ENCODE measurements around the gene POLR3GL. TPM values are rescaled to one million over a fixed set of nuclear protein-coding genes. Genes with fewer than 3 reads are reported as not detected.
"Not testable (repeated sequence)": the region's sequence is repeated elsewhere in the genome, so short reads cannot be mapped to it uniquely, and the experiment has no call there.

The POLR3GL gene
- total RNA-seq, 1 donor from 2014 or later, result 45.6 TPM

DNA sequence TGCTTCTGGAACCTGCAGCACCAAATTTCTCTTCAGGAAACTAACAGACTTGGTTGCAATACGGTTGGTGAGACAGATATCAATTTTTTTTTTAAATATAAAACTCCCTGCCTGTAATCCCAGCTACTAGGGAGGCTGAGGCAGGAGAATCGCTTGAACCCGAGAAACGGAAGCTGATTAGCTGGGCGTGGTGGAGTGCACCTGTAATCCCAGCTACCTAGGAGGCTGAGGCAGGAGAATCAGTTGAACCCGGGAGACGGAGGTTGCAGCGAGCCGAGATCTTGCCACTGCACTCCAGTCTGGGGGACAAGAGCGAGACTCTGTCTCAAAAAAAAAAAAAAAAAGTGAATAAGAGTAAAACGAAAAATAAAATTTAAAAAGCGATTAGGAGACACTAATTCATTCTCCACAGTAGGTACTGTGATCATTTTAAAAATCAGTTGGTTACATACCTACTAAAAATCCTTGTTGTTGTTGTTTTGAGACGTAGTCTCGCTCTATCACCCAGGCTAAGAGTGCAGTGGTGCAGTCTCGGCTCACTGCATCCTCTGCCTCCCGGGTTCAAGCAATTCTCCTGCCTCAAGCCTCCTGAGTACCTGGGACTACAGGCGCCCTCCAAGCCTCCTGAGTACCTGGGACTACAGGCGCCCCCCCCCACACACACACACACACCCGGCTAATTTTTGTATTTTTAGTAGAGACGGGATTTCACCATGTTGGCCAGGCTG, 36.4 kb upstream of the POLR3GL start:
- H3K27me3 ChIP-seq (ENCODE audit: low read depth), result no peaks in the 10 kb centered on the region
- peak overlapping the region; percentile 76 for H3K4me3 ChIP-seq
- H3K36me3 ChIP-seq, result peaks cover 34% of the 10 kb centered on the region
- no peak for DNase-seq
- TF ChIP-seq, protein P1, sequence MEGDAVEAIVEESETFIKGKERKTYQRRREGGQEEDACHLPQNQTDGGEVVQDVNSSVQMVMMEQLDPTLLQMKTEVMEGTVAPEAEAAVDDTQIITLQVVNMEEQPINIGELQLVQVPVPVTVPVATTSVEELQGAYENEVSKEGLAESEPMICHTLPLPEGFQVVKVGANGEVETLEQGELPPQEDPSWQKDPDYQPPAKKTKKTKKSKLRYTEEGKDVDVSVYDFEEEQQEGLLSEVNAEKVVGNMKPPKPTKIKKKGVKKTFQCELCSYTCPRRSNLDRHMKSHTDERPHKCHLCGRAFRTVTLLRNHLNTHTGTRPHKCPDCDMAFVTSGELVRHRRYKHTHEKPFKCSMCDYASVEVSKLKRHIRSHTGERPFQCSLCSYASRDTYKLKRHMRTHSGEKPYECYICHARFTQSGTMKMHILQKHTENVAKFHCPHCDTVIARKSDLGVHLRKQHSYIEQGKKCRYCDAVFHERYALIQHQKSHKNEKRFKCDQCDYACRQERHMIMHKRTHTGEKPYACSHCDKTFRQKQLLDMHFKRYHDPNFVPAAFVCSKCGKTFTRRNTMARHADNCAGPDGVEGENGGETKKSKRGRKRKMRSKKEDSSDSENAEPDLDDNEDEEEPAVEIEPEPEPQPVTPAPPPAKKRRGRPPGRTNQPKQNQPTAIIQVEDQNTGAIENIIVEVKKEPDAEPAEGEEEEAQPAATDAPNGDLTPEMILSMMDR (IDR thresholded peaks at IDR 0.05; ENCODE audit: borderline replicate concordance), result no peak
- H3K9me3 ChIP-seq (replicated peaks), result no peaks in the 10 kb centered on the region
- H3K4me1 ChIP-seq, result peaks cover 23% of the 10 kb centered on the region
- intact Hi-C loops (cut with micrococcal nuclease), result no loop called here
- peak overlapping the region; percentile 96 for H3K27ac ChIP-seq (replicated peaks)

DNA sequence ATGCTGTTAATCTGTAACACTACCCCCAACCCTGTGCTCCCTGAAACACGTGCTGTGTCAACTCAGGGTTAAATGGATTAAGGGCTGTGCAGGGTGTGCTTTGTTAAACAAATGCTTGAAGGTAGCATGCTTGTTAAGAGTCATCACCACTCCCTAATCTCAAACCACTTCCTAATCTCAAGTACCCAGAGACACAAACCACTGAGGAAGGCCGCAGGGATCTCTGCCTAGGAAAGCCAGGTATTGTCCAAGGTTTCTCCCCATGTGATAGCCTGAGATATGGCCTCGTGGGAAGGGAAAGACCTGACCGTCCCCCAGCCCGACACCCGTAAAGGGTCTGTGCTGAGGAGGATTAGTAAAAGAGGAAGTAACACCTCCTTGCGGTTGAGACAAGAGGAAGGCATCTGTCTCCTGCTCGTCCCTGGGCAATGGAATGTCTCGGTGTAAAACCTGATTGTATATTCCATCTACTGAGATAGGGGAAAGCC, 31.9 kb upstream of the POLR3GL start:
- H3K4me3 ChIP-seq; H3K27ac ChIP-seq (replicated peaks); DNase-seq; H3K9me3 ChIP-seq (replicated peaks); H3K27me3 ChIP-seq (ENCODE audit: low read depth); H3K4me1 ChIP-seq; intact Hi-C loops (cut with micrococcal nuclease): not testable (repeated sequence)
- peaks cover 65% of the 10 kb centered on the region for H3K36me3 ChIP-seq

DNA sequence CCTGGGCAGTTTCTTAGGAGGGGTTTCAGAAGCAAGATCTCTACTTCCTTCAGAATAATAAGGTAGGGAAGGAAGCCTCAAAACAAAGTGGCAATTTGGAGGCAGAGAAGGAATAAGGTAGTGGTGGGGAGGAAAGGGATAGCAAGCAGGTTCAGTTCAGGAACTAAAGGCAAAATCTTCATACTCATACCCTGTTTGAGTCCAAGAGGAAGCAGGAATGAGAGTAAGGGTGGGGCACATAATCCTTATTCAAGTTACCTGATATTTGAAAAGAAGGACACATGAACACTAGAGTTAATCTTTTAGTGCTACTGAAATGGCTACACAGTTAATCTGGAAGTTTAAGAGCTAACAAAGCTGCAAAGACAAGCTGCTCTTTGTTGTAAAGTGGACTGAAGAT, 28.8 kb upstream of the POLR3GL start:
- H3K27me3 ChIP-seq (ENCODE audit: low read depth), result no peaks in the 10 kb centered on the region
- H3K27ac ChIP-seq (replicated peaks), result no peak overlapping the region
- peaks cover 83% of the 10 kb centered on the region for H3K36me3 ChIP-seq
- no peak for DNase-seq
- H3K9me3 ChIP-seq (replicated peaks), result no peaks in the 10 kb centered on the region
- TF ChIP-seq, protein P1 (IDR thresholded peaks at IDR 0.05; ENCODE audit: borderline replicate concordance), result no peak
- intact Hi-C loops (cut with micrococcal nuclease), result no loop called here
- no peaks in the 10 kb centered on the region for H3K4me1 ChIP-seq
- no peak overlapping the region for H3K4me3 ChIP-seq

DNA sequence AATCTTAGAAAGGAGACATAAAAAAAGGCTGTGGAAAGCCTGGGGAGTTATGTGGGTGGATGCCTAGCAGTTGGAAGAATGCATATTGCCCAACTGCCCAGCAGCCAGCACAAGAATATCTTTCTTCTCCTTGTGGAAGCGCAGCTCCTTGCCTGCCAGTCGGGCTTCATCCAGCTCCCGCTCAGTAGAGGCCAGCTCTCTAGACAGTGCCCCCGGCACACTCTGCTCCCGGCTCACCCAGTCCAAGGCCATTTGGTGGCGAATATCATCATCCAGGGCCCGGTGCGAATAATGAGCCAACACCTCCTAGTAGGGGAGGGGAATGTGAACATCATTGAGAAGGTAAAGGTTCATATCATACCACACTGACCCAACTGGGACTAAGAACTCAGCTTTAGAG, 28.2 kb upstream of the POLR3GL start:
- no peaks in the 10 kb centered on the region for H3K9me3 ChIP-seq (replicated peaks)
- H3K36me3 ChIP-seq, result peaks cover 86% of the 10 kb centered on the region
- TF ChIP-seq, protein P1 (IDR thresholded peaks at IDR 0.05; ENCODE audit: borderline replicate concordance), result no peak
- H3K4me3 ChIP-seq, result no peak overlapping the region
- H3K27ac ChIP-seq (replicated peaks), result no peak overlapping the region
- intact Hi-C loops (cut with micrococcal nuclease), result no loop called here
- H3K27me3 ChIP-seq (ENCODE audit: low read depth), result no peaks in the 10 kb centered on the region
- no peak for DNase-seq
- H3K4me1 ChIP-seq, result no peaks in the 10 kb centered on the region

DNA sequence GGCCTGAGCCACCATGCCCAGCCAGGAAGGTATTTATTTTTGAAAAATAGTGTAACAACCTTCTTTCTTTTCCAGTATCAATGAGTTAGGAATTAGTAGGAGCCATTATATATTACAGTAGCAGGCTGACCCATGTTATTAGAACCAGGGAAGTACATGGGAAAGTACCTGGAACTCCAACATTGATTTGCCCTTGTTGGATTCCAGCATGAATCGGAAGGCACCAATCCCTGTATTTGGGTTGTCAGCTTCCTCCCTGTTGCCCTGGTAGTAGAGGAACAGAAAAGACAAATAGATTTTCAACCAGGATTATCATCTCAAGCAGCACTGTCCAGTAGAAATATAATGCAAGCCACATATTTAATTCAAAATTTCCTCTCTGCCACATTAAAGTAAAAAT, 27.1 kb upstream of the POLR3GL start:
- Histone ChIP-seq H3K27ac (replicated peaks) (no peak overlapping the region), H3K27me3 (ENCODE audit: low read depth) (no peaks in the 10 kb centered on the region), H3K4me3 (no peak overlapping the region), H3K4me1 (no peaks in the 10 kb centered on the region), H3K36me3 (peaks cover 86% of the 10 kb centered on the region), H3K9me3 (replicated peaks) (no peaks in the 10 kb centered on the region)
- intact Hi-C loops (cut with micrococcal nuclease), result no loop called here
- TF ChIP-seq, protein P1 (IDR thresholded peaks at IDR 0.05; ENCODE audit: borderline replicate concordance), result no peak
- DNase-seq, result no peak

DNA sequence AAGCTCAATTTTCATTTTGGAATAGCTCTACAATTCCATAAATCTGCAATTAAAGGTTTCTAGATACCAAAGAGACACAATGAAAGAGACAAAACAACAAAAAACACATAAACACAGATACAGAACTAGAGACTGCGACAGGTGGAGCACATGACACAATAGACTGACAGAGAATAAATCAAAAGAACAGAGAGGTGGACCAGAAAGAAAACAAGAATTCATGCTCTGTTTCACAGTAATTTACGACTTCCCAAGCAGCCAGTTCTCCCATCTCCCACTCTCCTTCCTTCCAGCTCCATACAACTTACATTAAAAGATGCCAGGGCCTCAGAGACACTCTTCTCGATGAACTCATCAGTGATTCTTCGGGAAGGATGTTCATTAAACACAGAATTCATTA, 22.1 kb upstream of the POLR3GL start:
- TF ChIP-seq, protein P1 (IDR thresholded peaks at IDR 0.05; ENCODE audit: borderline replicate concordance), result no peak
- no peak for DNase-seq
- H3K36me3 ChIP-seq, result peaks cover 76% of the 10 kb centered on the region

More for the DNA sequence above, 22.1 kb upstream of the POLR3GL start:
- Histone ChIP-seq H3K9me3 (replicated peaks) (no peaks in the 10 kb centered on the region), H3K27me3 (ENCODE audit: low read depth) (no peaks in the 10 kb centered on the region), H3K4me3 (no peak overlapping the region), H3K4me1 (no peaks in the 10 kb centered on the region), H3K27ac (replicated peaks) (no peak overlapping the region)
- intact Hi-C loops (cut with micrococcal nuclease), result no loop called here
